ENCODE data around the gene SETD5.

GRCh38 chr3:9414826-9415225 lies 17.4 kb downstream of the SETD5 start:
- TF ChIP-seq CTCF (conservative IDR thresholded peaks at IDR 0.05): no peak
- no peak for TF ChIP-seq ZFX (IDR thresholded peaks at IDR 0.05)
